DOHH2 (cell line): ENCODE measurements around the gene EIF3C.
"Not testable (repeated sequence)": the region's sequence is repeated elsewhere in the genome, so short reads cannot be mapped to it uniquely, and the experiment has no call there.

Experiments
- EZH2phosphoT487 ChIP-seq: fragments of 200-600 bp; sonication (generic); IDR thresholded peaks from 2 replicates; pipeline ENCODE4 v1.6.1; 2017; ENCODE audit warnings: borderline replicate concordance, mild to moderate bottlenecking, antibody characterized with exemption, low read length, moderate library complexity, mixed read lengths
- TF ChIP-seq, protein P1 (sequence below): fragments of 200-600 bp; sonication (generic); IDR thresholded peaks from one replicate; pipeline ENCODE4 v1.5.1; 2014; ENCODE audit warnings: antibody characterized with exemption, mild to moderate bottlenecking, low read depth, low read length; ENCODE audit not compliant: poor library complexity, severe bottlenecking

DNA sequence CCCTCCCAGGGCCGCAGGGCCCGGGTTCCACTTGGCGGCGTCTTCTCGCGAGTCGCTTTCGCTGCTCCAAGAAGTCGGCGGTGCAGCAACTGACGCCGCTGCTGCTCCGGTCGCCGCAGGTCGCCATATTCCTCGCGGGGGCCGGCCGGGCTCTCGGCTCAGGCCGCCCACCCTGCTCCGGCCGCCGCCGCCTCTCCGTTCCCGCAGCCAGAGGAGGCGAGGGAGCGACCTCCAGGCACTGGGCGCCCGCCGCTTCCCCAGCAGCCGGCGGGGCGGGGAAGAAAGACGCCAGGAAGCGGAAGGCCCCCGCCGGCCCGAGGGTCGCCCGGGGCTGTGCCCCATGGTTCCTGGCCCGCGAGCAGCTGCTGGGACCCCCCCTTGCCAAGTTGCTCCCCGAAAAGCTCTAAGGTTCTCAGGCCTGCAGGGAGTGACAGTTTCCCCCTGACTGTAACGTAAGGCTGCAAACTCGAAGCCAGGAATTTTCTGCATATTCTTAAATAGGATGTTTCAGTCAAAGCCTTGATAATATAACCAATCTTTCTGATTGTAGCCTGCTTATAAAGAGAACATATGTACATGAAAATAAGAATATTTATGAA lies 39.3 kb downstream of the EIF3C start:
- TF ChIP-seq, protein P1, sequence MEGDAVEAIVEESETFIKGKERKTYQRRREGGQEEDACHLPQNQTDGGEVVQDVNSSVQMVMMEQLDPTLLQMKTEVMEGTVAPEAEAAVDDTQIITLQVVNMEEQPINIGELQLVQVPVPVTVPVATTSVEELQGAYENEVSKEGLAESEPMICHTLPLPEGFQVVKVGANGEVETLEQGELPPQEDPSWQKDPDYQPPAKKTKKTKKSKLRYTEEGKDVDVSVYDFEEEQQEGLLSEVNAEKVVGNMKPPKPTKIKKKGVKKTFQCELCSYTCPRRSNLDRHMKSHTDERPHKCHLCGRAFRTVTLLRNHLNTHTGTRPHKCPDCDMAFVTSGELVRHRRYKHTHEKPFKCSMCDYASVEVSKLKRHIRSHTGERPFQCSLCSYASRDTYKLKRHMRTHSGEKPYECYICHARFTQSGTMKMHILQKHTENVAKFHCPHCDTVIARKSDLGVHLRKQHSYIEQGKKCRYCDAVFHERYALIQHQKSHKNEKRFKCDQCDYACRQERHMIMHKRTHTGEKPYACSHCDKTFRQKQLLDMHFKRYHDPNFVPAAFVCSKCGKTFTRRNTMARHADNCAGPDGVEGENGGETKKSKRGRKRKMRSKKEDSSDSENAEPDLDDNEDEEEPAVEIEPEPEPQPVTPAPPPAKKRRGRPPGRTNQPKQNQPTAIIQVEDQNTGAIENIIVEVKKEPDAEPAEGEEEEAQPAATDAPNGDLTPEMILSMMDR = not testable (repeated sequence)
- not testable (repeated sequence) for TF ChIP-seq EZH2phosphoT487
